Stimulated activated CD4-positive, alpha-beta T cell treated with anti-CD3 and anti-CD28 coated beads, Interleukin-1b, Interleukin-23, amount 100 ng/mL, for 1 hour (primary cell): ENCODE measurements around the gene EPN3.

Experiments
- DNase-seq, 2 donors: peaks; one replicate each; pipeline ENCODE4 v3.0.0-alpha.2; 2020; ENCODE audit warnings: low read depth in 2 of 2

Gene EPN3

GRCh38 chr17:50511058-50511457 lies 21.5 kb upstream of the EPN3 start:
- DNase-seq: no peak

GRCh38 chr17:50513495-50513894 lies 19.0 kb upstream of the EPN3 start:
- no peak for DNase-seq

- DNase-seq: no peak
These were observed 18.1 kb upstream of the EPN3 start for GRCh38 chr17:50514388-50514787.

GRCh38 chr17:50514936-50515702 lies 17.4 kb upstream of the EPN3 start:
- DNase-seq: no peak

- no peak for DNase-seq
These were observed 15.5 kb upstream of the EPN3 start for GRCh38 chr17:50517011-50517410.

- no peak for DNase-seq
These were observed 14.8 kb upstream of the EPN3 start for GRCh38 chr17:50517504-50518383.

GRCh38 chr17:50518384-50519023 lies 14.0 kb upstream of the EPN3 start:
- no peak for DNase-seq

- no peak for DNase-seq
These were observed 13.2 kb upstream of the EPN3 start for GRCh38 chr17:50519141-50519834.

- no peak for DNase-seq
These were observed 12.1 kb upstream of the EPN3 start for GRCh38 chr17:50520483-50520882.

- DNase-seq: no peak
These were observed 11.0 kb upstream of the EPN3 start for GRCh38 chr17:50521514-50521913.

- DNase-seq: no peak
These were observed 9.8 kb upstream of the EPN3 start for GRCh38 chr17:50522766-50523165.

- no peak for DNase-seq
These were observed 9.3 kb upstream of the EPN3 start for GRCh38 chr17:50523208-50523607.

- no peak for DNase-seq
These were observed 7.7 kb upstream of the EPN3 start for GRCh38 chr17:50524838-50525237.

GRCh38 chr17:50527155-50527762 lies 5.3 kb upstream of the EPN3 start:
- no peak for DNase-seq

- no peak for DNase-seq
These were observed 4.5 kb upstream of the EPN3 start for GRCh38 chr17:50527949-50528474.

GRCh38 chr17:50529849-50530248 lies 2.7 kb upstream of the EPN3 start:
- no peak for DNase-seq

GRCh38 chr17:50531428-50532025 lies 1.0 kb upstream of the EPN3 start:
- no peak for DNase-seq

GRCh38 chr17:50533185-50533584 lies 650 bp downstream of the EPN3 start:
- DNase-seq: no peak

GRCh38 chr17:50533720-50534148 lies 1.2 kb downstream of the EPN3 start:
- DNase-seq: no peak

GRCh38 chr17:50534222-50534978 lies 1.9 kb downstream of the EPN3 start:
- DNase-seq: no peak
